HL-60 (cell line): ENCODE results near the gene CCRL2.
"Not testable (repeated sequence)": the region's sequence is repeated elsewhere in the genome, so short reads cannot be mapped to it uniquely, and the experiment has no call there.

Experiments
- DNase-seq, 2 experiments: peaks; one replicate each; pipeline ENCODE4 v3.0.0-alpha.2; 2010 to 2020; ENCODE audit warnings: low read depth in 1 of 2, low spot score in 1 of 2
- H3K27ac ChIP-seq: fragments of 250-450 bp; sonication (Bioruptor Pico); replicated peaks from 2 replicates; pipeline ENCODE4 v1.5.1; 2020; ENCODE audit warnings: mild to moderate bottlenecking, moderate library complexity
- H3K27me3 ChIP-seq: fragments of 250-450 bp; sonication (Bioruptor Pico); 2 replicates; pipeline ENCODE4 v1.5.1; 2021; ENCODE audit warnings: mild to moderate bottlenecking, moderate library complexity; ENCODE audit not compliant: insufficient read depth, poor library complexity, severe bottlenecking
- H3K4me3 ChIP-seq: replicated peaks from 2 replicates; pipeline ENCODE4 v1.5.1; 2011; ENCODE audit warnings: mild to moderate bottlenecking, control low read depth, low read length; ENCODE audit not compliant: insufficient read depth
- CTCF ChIP-seq: IDR thresholded peaks from one replicate; pipeline ENCODE4 v1.5.1; 2011; ENCODE audit warnings: low read length, control low read depth, inconsistent platforms; ENCODE audit not compliant: insufficient read depth
- GABPA ChIP-seq: IDR thresholded peaks from 2 replicates; pipeline ENCODE4 v1.6.1; 2012; ENCODE audit warnings: low read depth
- POLR2AphosphoS5 ChIP-seq: IDR thresholded peaks from 2 replicates; pipeline ENCODE4 v1.6.1; 2012; ENCODE audit warnings: low read depth
- REST ChIP-seq: IDR thresholded peaks from 2 replicates; pipeline ENCODE4 v1.6.1; 2012; ENCODE audit warnings: low read depth; ENCODE audit not compliant: insufficient replicate concordance
- SPI1 ChIP-seq: IDR thresholded peaks from 2 replicates; pipeline ENCODE4 v1.6.1; 2012; ENCODE audit warnings: low read depth, mild to moderate bottlenecking, borderline replicate concordance

The CCRL2 gene

GRCh38 chr3:46381625-46382024, 25.4 kb upstream of the CCRL2 start:
- TF ChIP-seq GABPA, result no peak
- no peak for TF ChIP-seq CTCF
- no peak for TF ChIP-seq SPI1
- TF ChIP-seq REST, result no peak
- TF ChIP-seq POLR2AphosphoS5, result no peak
- DNase-seq, result no peak
- no peaks in the 10 kb centered on the region for H3K27me3 ChIP-seq
- H3K27ac ChIP-seq, result no peak overlapping the region
- H3K4me3 ChIP-seq, result no peak overlapping the region

- no peaks in the 10 kb centered on the region for H3K27me3 ChIP-seq
- no peak for DNase-seq
- H3K4me3 ChIP-seq, result no peak overlapping the region
- no peak overlapping the region for H3K27ac ChIP-seq
- TF ChIP-seq GABPA, result no peak
- no peak for TF ChIP-seq POLR2AphosphoS5
- TF ChIP-seq REST, result no peak
- TF ChIP-seq SPI1, result no peak
- no peak for TF ChIP-seq CTCF
Measured at GRCh38 chr3:46383211-46383950, 23.7 kb upstream of the CCRL2 start.

GRCh38 chr3:46383951-46384330, 23.1 kb upstream of the CCRL2 start:
- no peaks in the 10 kb centered on the region for H3K27me3 ChIP-seq
- no peak overlapping the region for H3K4me3 ChIP-seq
- no peak overlapping the region for H3K27ac ChIP-seq
- TF ChIP-seq SPI1, result peak; percentile 79
- TF ChIP-seq POLR2AphosphoS5, result no peak
- no peak for DNase-seq

GRCh38 chr3:46386205-46386604, 20.9 kb upstream of the CCRL2 start:
- no peak overlapping the region for H3K4me3 ChIP-seq
- no peak overlapping the region for H3K27ac ChIP-seq
- DNase-seq, result no peak
- no peaks in the 10 kb centered on the region for H3K27me3 ChIP-seq
- TF ChIP-seq POLR2AphosphoS5 (no peak), GABPA (no peak), SPI1 (no peak), CTCF (no peak), REST (no peak)

- DNase-seq, H3K27me3 ChIP-seq, H3K4me3 ChIP-seq, H3K27ac ChIP-seq: not testable (repeated sequence)
Measured at GRCh38 chr3:46388847-46389246, 18.2 kb upstream of the CCRL2 start.
